Gastrocnemius medialis (tissue), 4 donors: ENCODE measurements around the gene YKT6. TPM values are rescaled to one million over a fixed set of nuclear protein-coding genes. Genes with fewer than 3 reads are reported as not detected.

Experiments
- ATAC-seq, 2 donors: fragments of 150-250 bp; one replicate each; pipeline ENCODE4 v1.9.1; 2016
- DNase-seq, 2 donors: peaks; one replicate each; pipeline ENCODE4 v3.0.0-alpha.2; 2019
- H3K27ac ChIP-seq, 4 donors: fragments of 200-600 bp; sonication (generic); 1 replicate in 1 of 4; 2 replicates in 3 of 4; pipeline ENCODE4 v1.5.1; 2016 to 2018; ENCODE audit warnings: mild to moderate bottlenecking in 2 of 4, moderate library complexity in 1 of 4
- H3K27me3 ChIP-seq, 3 donors: fragments of 200-600 bp; sonication (generic) in 2 of 3; 1 replicate in 1 of 3; 2 replicates in 2 of 3; pipeline versions ENCODE4 v1.5.1 to v1.6.0; 2016 to 2019; ENCODE audit warnings: mild to moderate bottlenecking in 1 of 3, moderate library complexity in 1 of 3
- H3K36me3 ChIP-seq, 2 donors: fragments of 200-600 bp; sonication (generic) in 1 of 2; one replicate each; pipeline ENCODE4 v1.5.1; 2017 to 2018
- H3K4me1 ChIP-seq, 2 donors: fragments of 200-600 bp; sonication (generic) in 1 of 2; one replicate each; pipeline ENCODE4 v1.5.1; 2016 to 2017; ENCODE audit warnings: mild to moderate bottlenecking in 2 of 2
- H3K4me3 ChIP-seq, 4 donors: fragments of 200-600 bp; sonication (generic) in 3 of 4; 1 replicate in 1 of 4; 2 replicates in 3 of 4; pipeline ENCODE4 v1.5.1; 2016 to 2019; ENCODE audit warnings: mild to moderate bottlenecking in 2 of 4
- H3K9me3 ChIP-seq, 3 donors: fragments of 200-600 bp; sonication (generic) in 2 of 3; 1 replicate in 1 of 3; 2 replicates in 2 of 3; pipeline ENCODE4 v1.5.1; 2016 to 2019
- POLR2A ChIP-seq, 2 donors: fragments of 450-650 bp; IDR thresholded peaks; one replicate each; pipeline ENCODE4 v1.6.1; 2017; ENCODE audit warnings: antibody characterized with exemption in 2 of 2, mild to moderate bottlenecking in 2 of 2, moderate library complexity in 2 of 2
- in situ Hi-C, 4 donors: fragments of 200-750 bp; cut with MboI; loops; one replicate each; pipeline versions ENCODE4 v1.15.0 to v1.8.0; 2017; ENCODE audit warnings: low sequenced_read_pairs in 4 of 4
- intact Hi-C: fragments of 100-400 bp; cut with DNase I; formaldehyde crosslinking; loops from one replicate; pipeline ENCODE4 v1.15.1; 2023; ENCODE audit warnings: low total_unique reads
- total RNA-seq, 4 donors: library from RNA; depleted of rRNA; stranded (reverse); fragments of >200 nt; gene quantifications; one replicate each; pipeline versions ENCODE4 v1.1.0 to v1.2.3, GENCODE V29; 2016
- TF ChIP-seq, protein P1 (sequence below), 5 experiments: fragments of 450-650 bp in 3 of 5; fragments of 200-600 bp in 2 of 5; sonication (generic) in 2 of 5; IDR thresholded peaks in 4 of 5; conservative IDR thresholded peaks in 1 of 5; 1 replicate in 4 of 5; 2 replicates in 1 of 5; pipeline ENCODE4 v1.5.1; 2016 to 2019; ENCODE audit warnings: antibody characterized with exemption in 5 of 5, mild to moderate bottlenecking in 3 of 5, moderate library complexity in 3 of 5

The YKT6 gene
- total RNA-seq: 10 to 100 TPM; 37.9 to 79.5 (median 72.5) TPM

DNA sequence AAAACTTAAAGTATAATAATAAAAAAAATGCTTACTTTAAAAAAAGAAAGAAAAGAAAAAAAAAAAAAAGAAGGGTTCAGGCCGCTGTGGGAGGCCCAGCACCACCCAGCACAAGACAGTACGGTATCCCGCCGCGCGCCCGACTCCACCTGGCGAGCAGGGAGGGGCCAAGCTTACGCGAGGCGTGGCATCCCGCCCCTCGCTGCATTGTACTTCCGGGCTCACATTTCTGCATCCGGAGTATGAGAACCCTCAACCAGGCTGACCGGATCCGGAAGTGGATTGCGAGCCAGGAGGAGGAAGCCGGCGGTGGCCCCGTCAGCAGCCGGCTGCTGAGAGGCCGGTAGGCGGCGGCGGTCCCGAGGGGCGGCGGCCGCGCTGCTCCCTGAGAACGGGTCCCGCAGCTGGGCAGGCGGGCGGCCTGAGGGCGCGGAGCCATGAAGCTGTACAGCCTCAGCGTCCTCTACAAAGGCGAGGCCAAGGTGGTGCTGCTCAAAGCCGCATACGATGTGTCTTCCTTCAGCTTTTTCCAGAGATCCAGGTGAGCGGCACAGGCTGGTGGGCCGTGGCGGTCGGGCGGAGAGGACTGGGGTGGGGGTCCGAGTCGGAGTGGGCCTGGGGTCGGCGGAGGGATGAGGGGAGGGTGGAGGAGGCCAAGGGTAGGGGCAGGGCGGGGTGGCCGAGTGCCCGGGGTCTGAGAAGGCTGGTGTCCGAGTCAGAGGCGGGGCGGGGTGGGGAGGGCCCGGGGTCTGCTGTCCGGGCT, at the start of gene YKT6:
TSS of gene YKT6 (plus strand) at position 280 of the 763 bp plus-strand sequence. CDS start at position 438, 158 bp downstream.
- peak; percentile 99 to 100 for ATAC-seq
- in situ Hi-C loops: loop anchor here in 1 of 4 donors (25.0 kb wide), 1 partner anchor 286 kb away; the partner anchor contains the start of gene NUDCD3
- intact Hi-C loops: loop anchor here (1.0 to 2.0 kb wide), 2 partner anchors 78 to 119 kb away; partner anchors contain the start of genes POLD2 and POLM
- peak; percentile 93 to 94 for DNase-seq
- peak within 1 kb of the TSS; percentile 80 to 98 (median 91) for H3K4me3 ChIP-seq
- H3K36me3 ChIP-seq: peaks cover 0 to 17% of the 10 kb centered on the region in 2 donors
- H3K4me1 ChIP-seq: peaks cover 14% of the 10 kb centered on the region in 2 donors
- H3K9me3 ChIP-seq: no peaks in the 10 kb centered on the region
- TF ChIP-seq, protein P1, sequence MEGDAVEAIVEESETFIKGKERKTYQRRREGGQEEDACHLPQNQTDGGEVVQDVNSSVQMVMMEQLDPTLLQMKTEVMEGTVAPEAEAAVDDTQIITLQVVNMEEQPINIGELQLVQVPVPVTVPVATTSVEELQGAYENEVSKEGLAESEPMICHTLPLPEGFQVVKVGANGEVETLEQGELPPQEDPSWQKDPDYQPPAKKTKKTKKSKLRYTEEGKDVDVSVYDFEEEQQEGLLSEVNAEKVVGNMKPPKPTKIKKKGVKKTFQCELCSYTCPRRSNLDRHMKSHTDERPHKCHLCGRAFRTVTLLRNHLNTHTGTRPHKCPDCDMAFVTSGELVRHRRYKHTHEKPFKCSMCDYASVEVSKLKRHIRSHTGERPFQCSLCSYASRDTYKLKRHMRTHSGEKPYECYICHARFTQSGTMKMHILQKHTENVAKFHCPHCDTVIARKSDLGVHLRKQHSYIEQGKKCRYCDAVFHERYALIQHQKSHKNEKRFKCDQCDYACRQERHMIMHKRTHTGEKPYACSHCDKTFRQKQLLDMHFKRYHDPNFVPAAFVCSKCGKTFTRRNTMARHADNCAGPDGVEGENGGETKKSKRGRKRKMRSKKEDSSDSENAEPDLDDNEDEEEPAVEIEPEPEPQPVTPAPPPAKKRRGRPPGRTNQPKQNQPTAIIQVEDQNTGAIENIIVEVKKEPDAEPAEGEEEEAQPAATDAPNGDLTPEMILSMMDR (IDR thresholded peaks at IDR 0.05 in 4 of 5, conservative IDR thresholded peaks at IDR 0.05 in 1 of 5): peak; percentile 66 to 74 (median 70)
- TF ChIP-seq POLR2A (IDR thresholded peaks at IDR 0.05): peak; percentile 77 to 92
- H3K27ac ChIP-seq: peak within 1 kb of the TSS; percentile 79 to 91 (median 86)
- no peaks in the 10 kb centered on the region for H3K27me3 ChIP-seq

DNA sequence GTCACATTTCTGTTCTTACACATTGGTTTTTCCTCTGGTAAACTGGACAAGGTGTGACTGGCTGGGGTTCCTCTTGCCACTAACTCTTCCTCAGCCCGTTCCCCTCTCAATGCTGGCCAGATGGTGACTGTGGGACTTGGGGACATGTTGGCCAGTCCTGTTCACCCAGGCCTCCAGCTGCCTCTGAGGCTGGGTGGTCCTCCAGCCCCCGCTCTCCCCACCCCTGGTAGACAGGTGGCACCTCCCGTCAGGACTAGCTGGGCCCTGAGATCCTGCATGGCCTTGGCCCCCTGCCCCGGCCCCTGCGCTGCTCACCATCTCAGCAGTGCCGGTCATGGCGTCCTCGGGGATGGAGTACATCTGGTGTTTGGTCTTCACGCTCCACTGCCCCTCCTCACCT, 48.8 kb upstream of the YKT6 start:
- in situ Hi-C loops (no loop called here), intact Hi-C loops (no loop called here)
- TF ChIP-seq, protein P1 (IDR thresholded peaks at IDR 0.05 in 4 of 5, conservative IDR thresholded peaks at IDR 0.05 in 1 of 5): no peak
- no peak for TF ChIP-seq POLR2A (IDR thresholded peaks at IDR 0.05)
- H3K4me1 ChIP-seq: no peaks in the 10 kb centered on the region
- H3K27me3 ChIP-seq: no peaks in the 10 kb centered on the region
- no peaks in the 10 kb centered on the region for H3K9me3 ChIP-seq
- H3K27ac ChIP-seq: no peak overlapping the region
- H3K4me3 ChIP-seq: no peak overlapping the region
- DNase-seq: no peak
- no peaks in the 10 kb centered on the region for H3K36me3 ChIP-seq
- ATAC-seq: no peak

DNA sequence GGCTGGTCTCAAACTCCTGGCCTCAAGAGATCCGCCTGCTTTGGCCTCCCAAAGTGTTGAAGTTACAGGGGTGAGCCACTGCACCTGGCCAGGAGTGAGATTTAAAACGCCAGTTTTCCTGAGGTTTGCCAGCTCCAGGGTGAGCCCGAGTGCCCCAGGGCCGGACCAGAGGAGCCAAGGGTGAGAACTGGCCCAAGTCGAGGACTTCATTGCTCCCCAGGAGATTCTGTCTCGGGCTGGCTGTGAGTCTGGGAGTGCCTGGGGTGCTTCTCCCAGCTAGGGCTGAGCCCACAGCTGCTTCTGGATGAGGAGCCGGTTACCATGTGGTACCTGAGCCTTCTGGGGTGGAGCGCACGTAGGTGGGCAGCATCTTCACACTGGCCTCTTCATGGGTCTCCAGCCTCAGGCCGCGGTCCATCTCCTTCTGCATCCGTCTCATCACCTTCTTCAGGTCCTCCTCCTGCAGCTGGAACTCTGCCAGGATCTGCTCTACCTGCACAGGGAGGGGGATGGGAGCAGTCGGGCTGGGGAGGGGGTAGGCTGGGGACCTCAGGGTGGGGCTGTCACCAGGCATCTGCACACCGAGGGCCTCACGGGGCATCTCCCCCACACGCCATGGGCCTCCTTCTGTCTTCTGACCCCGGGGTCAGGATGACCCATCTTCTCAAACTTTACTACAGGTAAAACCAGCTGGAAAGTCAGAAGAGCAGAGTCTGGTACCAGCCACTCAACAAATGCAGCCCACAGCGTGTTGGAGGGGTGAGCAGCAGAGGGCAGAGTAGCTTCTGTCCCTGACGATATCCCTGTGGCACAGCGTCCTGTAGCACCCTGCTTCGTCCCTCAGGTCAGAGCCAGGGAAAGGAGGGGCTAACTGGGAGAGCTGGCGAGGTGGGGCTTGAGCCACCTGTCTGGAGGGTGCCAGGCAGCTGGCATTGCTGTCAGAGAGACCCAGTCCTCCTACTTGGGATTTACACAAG, 47.5 kb upstream of the YKT6 start:
- Histone ChIP-seq H3K27ac (no peak overlapping the region), H3K4me1 (no peaks in the 10 kb centered on the region), H3K4me3 (no peak overlapping the region), H3K9me3 (no peaks in the 10 kb centered on the region), H3K27me3 (no peaks in the 10 kb centered on the region), H3K36me3 (no peaks in the 10 kb centered on the region)
- DNase-seq (no peak), ATAC-seq (no peak)
- intact Hi-C loops: no loop called here
- in situ Hi-C loops: no loop called here
- TF ChIP-seq, protein P1 (IDR thresholded peaks at IDR 0.05 in 4 of 5, conservative IDR thresholded peaks at IDR 0.05 in 1 of 5): no peak
- TF ChIP-seq POLR2A (IDR thresholded peaks at IDR 0.05): no peak

GRCh38 chr7:44153948-44154335, 46.8 kb upstream of the YKT6 start:
- no peak overlapping the region for H3K27ac ChIP-seq
- no peak for ATAC-seq
- H3K36me3 ChIP-seq: no peaks in the 10 kb centered on the region
- H3K9me3 ChIP-seq: no peaks in the 10 kb centered on the region
- in situ Hi-C loops (no loop called here), intact Hi-C loops (no loop called here)
- no peak for DNase-seq
- peaks cover 0 to 2% of the 10 kb centered on the region in 2 donors for H3K4me1 ChIP-seq
- TF ChIP-seq, protein P1 (IDR thresholded peaks at IDR 0.05 in 4 of 5, conservative IDR thresholded peaks at IDR 0.05 in 1 of 5): no peak
- TF ChIP-seq POLR2A (IDR thresholded peaks at IDR 0.05): no peak
- H3K27me3 ChIP-seq: no peaks in the 10 kb centered on the region
- H3K4me3 ChIP-seq: no peak overlapping the region
